Ramos (cell line): ENCODE data around the gene ZC3HAV1L.

Experiments
- in situ Hi-C: fragments of 300-500 bp; cut with MboI; formaldehyde crosslinking; loops from one replicate; pipeline ENCODE4 v1.14.3; 2022; ENCODE audit warnings: low sequenced_read_pairs; ENCODE audit not compliant: unreplicated experiment

ZC3HAV1L gene

GRCh38 chr7:139035586-139036353 is at the start of gene ZC3HAV1L:
ZC3HAV1L (minus strand) TSS chr7:139036042; CDS start chr7:139036017, 25 bp downstream.
- in situ Hi-C loops = no loop called here

- in situ Hi-C loops = loop anchor here (25.0 kb wide), 1 partner anchor 1097 kb away; no protein-coding TSS in a partner anchor
These were observed 48.9 kb upstream of the ZC3HAV1L start for GRCh38 chr7:139084709-139085108.

- in situ Hi-C loops = loop anchor here (25.0 kb wide), 1 partner anchor 1094 kb away; no protein-coding TSS in a partner anchor
These were observed 45.7 kb upstream of the ZC3HAV1L start for GRCh38 chr7:139081584-139081983.

- in situ Hi-C loops = loop anchor here (25.0 kb wide), 1 partner anchor 1094 kb away; no protein-coding TSS in a partner anchor
These were observed 45.1 kb upstream of the ZC3HAV1L start for GRCh38 chr7:139080905-139081304.

GRCh38 chr7:139079861-139080260 is 44.0 kb upstream of the ZC3HAV1L start:
- in situ Hi-C loops = loop anchor here (25.0 kb wide), 1 partner anchor 1093 kb away; no protein-coding TSS in a partner anchor

- in situ Hi-C loops = loop anchor here (25.0 kb wide), 1 partner anchor 1092 kb away; no protein-coding TSS in a partner anchor
These were observed 43.1 kb upstream of the ZC3HAV1L start for GRCh38 chr7:139078911-139079310.

GRCh38 chr7:139078399-139078798 is 42.6 kb upstream of the ZC3HAV1L start:
- in situ Hi-C loops = loop anchor here (25.0 kb wide), 1 partner anchor 1091 kb away; no protein-coding TSS in a partner anchor

- in situ Hi-C loops = loop anchor here (25.0 kb wide), 1 partner anchor 1090 kb away; no protein-coding TSS in a partner anchor
These were observed 41.9 kb upstream of the ZC3HAV1L start for GRCh38 chr7:139077706-139078105.

- in situ Hi-C loops = loop anchor here (25.0 kb wide), 1 partner anchor 1089 kb away; no protein-coding TSS in a partner anchor
These were observed 40.2 kb upstream of the ZC3HAV1L start for GRCh38 chr7:139075871-139076686.

- in situ Hi-C loops = loop anchor here (25.0 kb wide), 1 partner anchor 1088 kb away; no protein-coding TSS in a partner anchor
These were observed 39.3 kb upstream of the ZC3HAV1L start for GRCh38 chr7:139075031-139075652.

- in situ Hi-C loops = no loop called here
These were observed 37.0 kb upstream of the ZC3HAV1L start for GRCh38 chr7:139072796-139073195.

GRCh38 chr7:139071680-139072079 is 35.8 kb upstream of the ZC3HAV1L start:
- in situ Hi-C loops = no loop called here

- in situ Hi-C loops = no loop called here
These were observed 32.9 kb upstream of the ZC3HAV1L start for GRCh38 chr7:139068544-139069399.

- in situ Hi-C loops = no loop called here
These were observed 30.5 kb upstream of the ZC3HAV1L start for GRCh38 chr7:139066315-139066714.

GRCh38 chr7:139065323-139065722 is 29.5 kb upstream of the ZC3HAV1L start:
- in situ Hi-C loops = no loop called here

- in situ Hi-C loops = no loop called here
These were observed 25.6 kb upstream of the ZC3HAV1L start for GRCh38 chr7:139061416-139061815.

GRCh38 chr7:139060695-139061237 is 24.9 kb upstream of the ZC3HAV1L start:
- in situ Hi-C loops = no loop called here

GRCh38 chr7:139059905-139060304 is 24.1 kb upstream of the ZC3HAV1L start:
- in situ Hi-C loops = no loop called here

- in situ Hi-C loops = no loop called here
These were observed 23.1 kb upstream of the ZC3HAV1L start for GRCh38 chr7:139058943-139059342.
